H1 (cell line): ENCODE data around the gene PLAC1. TPM values are rescaled to one million over a fixed set of nuclear protein-coding genes. Genes with fewer than 3 reads are reported as not detected.
A peak's percentile ranks its signal among the peaks of the same experiment; 100 is the strongest.

Experiments
- CTCF ChIA-PET: fragments of 300-600 bp; sonication (Branson Sonifier 250); formaldehyde crosslinking; loops from one replicate; lab custom pipeline; 2021; ENCODE audit not compliant: partially characterized antibody; lab: Charles Lee
- POLR2A ChIA-PET: fragments of 300-600 bp; sonication (Branson Sonifier 250); formaldehyde crosslinking; loops from one replicate; lab custom pipeline; 2021; ENCODE audit warnings: inconsistent platforms; ENCODE audit not compliant: partially characterized antibody; lab: Charles Lee
- DNase-seq, 2 experiments: peaks; one replicate each; pipeline versions ENCODE4 v3.0.0 to v3.0.0-alpha.2; 2010 to 2022; ENCODE audit warnings: low spot score in 2 of 2, low read depth in 1 of 2, mixed read lengths in 1 of 2
- FAIRE-seq: peaks from 2 replicates; lab custom pipeline; 2011; peaks lifted over from hg19 to GRCh38; lab: Jason Lieb, UNC
- H2AFZ ChIP-seq: 2 replicates; pipeline ENCODE4 v1.8.1; 2012; ENCODE audit warnings: low read length, inconsistent platforms
- H2AK5ac ChIP-seq: 2 replicates; pipeline ENCODE4 v1.6.1; 2013; ENCODE audit warnings: low read depth, low read length
- H2BK120ac ChIP-seq: replicated peaks from 2 replicates; pipeline ENCODE3; 2013; ENCODE audit warnings: low read depth, low read length, inconsistent platforms
- H2BK12ac ChIP-seq: 2 replicates; pipeline ENCODE4 v1.6.1; 2013; ENCODE audit warnings: low read depth, low read length
- H2BK15ac ChIP-seq: 2 replicates; pipeline ENCODE4 v1.6.1; 2013; ENCODE audit warnings: low read length
- H2BK20ac ChIP-seq: 2 replicates; pipeline ENCODE4 v1.6.1; 2013; ENCODE audit warnings: low read length
- H2BK5ac ChIP-seq: 2 replicates; pipeline ENCODE4 v1.6.1; 2013; ENCODE audit warnings: low read depth, low read length
- H3K14ac ChIP-seq: 2 replicates; pipeline ENCODE4 v1.6.1; 2013; ENCODE audit warnings: inconsistent platforms; ENCODE audit not compliant: insufficient read length
- H3K18ac ChIP-seq: 2 replicates; pipeline ENCODE4 v1.6.1; 2013; ENCODE audit warnings: low read length; ENCODE audit errors: extremely low read depth
- H3K23ac ChIP-seq: 2 replicates; pipeline ENCODE4 v1.6.1; 2013; ENCODE audit warnings: inconsistent platforms; ENCODE audit not compliant: insufficient read length
- H3K23me2 ChIP-seq: 2 replicates; pipeline ENCODE4 v1.6.1; 2013; ENCODE audit warnings: low read depth, low read length
- H3K27ac ChIP-seq: 2 replicates; pipeline ENCODE4 v1.6.1; 2011; ENCODE audit warnings: low read depth, low read length, inconsistent platforms
- H3K27me3 ChIP-seq, 4 experiments: replicated peaks in 1 of 4; 1 replicate in 1 of 4; 2 replicates in 3 of 4; pipeline versions ENCODE4 v1.6.1 to v1.8.1; 2011 to 2013; ENCODE audit warnings: low read length in 3 of 4, mild to moderate bottlenecking in 3 of 4, inconsistent platforms in 2 of 4, mixed read lengths in 2 of 4, moderate library complexity in 1 of 4; ENCODE audit not compliant: control insufficient read depth in 3 of 4, insufficient read depth in 3 of 4; ENCODE audit errors: extremely low read depth in 1 of 4
- H3K36me3 ChIP-seq, 4 experiments: 2 replicates each; pipeline versions ENCODE4 v1.6.1 to v1.8.1; 2011 to 2013; ENCODE audit warnings: mild to moderate bottlenecking in 4 of 4, low read length in 3 of 4, moderate library complexity in 2 of 4, control low read depth in 1 of 4, inconsistent platforms in 1 of 4; ENCODE audit not compliant: insufficient read depth in 4 of 4, control insufficient read depth in 2 of 4
- H3K4ac ChIP-seq: replicated peaks from 2 replicates; pipeline ENCODE3; 2013; ENCODE audit warnings: low read length, low read depth, mixed read lengths, inconsistent platforms; ENCODE audit not compliant: insufficient read length
- H3K4me1 ChIP-seq, 4 experiments: replicated peaks in 1 of 4; 1 replicate in 1 of 4; 2 replicates in 3 of 4; pipeline versions ENCODE4 v1.6.1 to v1.8.1; 2011 to 2013; ENCODE audit warnings: low read length in 3 of 4, inconsistent platforms in 2 of 4, mixed read lengths in 1 of 4; ENCODE audit not compliant: insufficient read depth in 4 of 4, control insufficient read depth in 3 of 4
- H3K4me2 ChIP-seq, 2 experiments: 2 replicates each; pipeline versions ENCODE4 v1.6.1 to v1.8.1; 2011 to 2013; ENCODE audit warnings: low read depth in 2 of 2, low read length in 2 of 2, control low read depth in 1 of 2, inconsistent platforms in 1 of 2, mild to moderate bottlenecking in 1 of 2; ENCODE audit not compliant: insufficient read depth in 1 of 2
- H3K4me3 ChIP-seq, 4 experiments: fragments of 200-600, 300-600 bp in 1 of 4; sonication (generic), shearing (Covaris generic), sonication (Bioruptor Twin) in 1 of 4; 2 replicates each; pipeline versions ENCODE4 v1.5.1 to v1.8.1; 2011 to 2016; ENCODE audit warnings: low read length in 4 of 4, low read depth in 3 of 4, control low read depth in 2 of 4, inconsistent platforms in 2 of 4, mild to moderate bottlenecking in 2 of 4, mixed read lengths in 1 of 4, moderate library complexity in 1 of 4; ENCODE audit not compliant: insufficient read depth in 2 of 4; ENCODE audit errors: extremely low read depth in 1 of 4
- H3K56ac ChIP-seq: replicated peaks from 2 replicates; pipeline ENCODE3; 2013; ENCODE audit warnings: low read depth, mild to moderate bottlenecking, mixed read lengths, low read length, inconsistent platforms; ENCODE audit not compliant: insufficient read length
- H3K79me1 ChIP-seq: 2 replicates; pipeline ENCODE4 v1.6.1; 2013; ENCODE audit warnings: low read depth, low read length, control low read depth
- H3K79me2 ChIP-seq, 2 experiments: 2 replicates each; pipeline versions ENCODE4 v1.6.1 to v1.8.1; 2012 to 2013; ENCODE audit warnings: low read length in 2 of 2, mild to moderate bottlenecking in 2 of 2, inconsistent platforms in 1 of 2; ENCODE audit not compliant: insufficient read depth in 2 of 2, control insufficient read depth in 1 of 2
- H3K9ac ChIP-seq, 4 experiments: replicated peaks in 1 of 4; 1 replicate in 1 of 4; 2 replicates in 3 of 4; pipeline versions ENCODE4 v1.6.1 to v1.8.1; 2011 to 2013; ENCODE audit warnings: low read depth in 3 of 4, low read length in 3 of 4, control low read depth in 2 of 4, mild to moderate bottlenecking in 2 of 4, moderate library complexity in 2 of 4, inconsistent platforms in 1 of 4; ENCODE audit errors: extremely low read depth in 1 of 4
- H3K9me3 ChIP-seq, 2 experiments: 2 replicates each; pipeline versions ENCODE4 v1.6.1 to v1.8.1; 2012 to 2013; ENCODE audit warnings: mild to moderate bottlenecking in 2 of 2, moderate library complexity in 2 of 2, control low read depth in 1 of 2, inconsistent platforms in 1 of 2, low read depth in 1 of 2, low read length in 1 of 2, mixed read lengths in 1 of 2; ENCODE audit not compliant: insufficient read depth in 2 of 2
- H4K20me1 ChIP-seq, 2 experiments: replicated peaks in 1 of 2; 2 replicates each; pipeline versions ENCODE3 to v1.8.1; 2011 to 2013; ENCODE audit warnings: inconsistent platforms in 2 of 2, low read length in 2 of 2, mild to moderate bottlenecking in 1 of 2; ENCODE audit not compliant: insufficient read depth in 2 of 2, control insufficient read depth in 1 of 2
- H4K5ac ChIP-seq: 2 replicates; pipeline ENCODE4 v1.6.1; 2013; ENCODE audit warnings: low read length, low read depth, mixed read lengths, inconsistent platforms; ENCODE audit not compliant: insufficient read length
- H4K8ac ChIP-seq: 2 replicates; pipeline ENCODE4 v1.8.0; 2013; ENCODE audit warnings: mild to moderate bottlenecking, moderate library complexity, low read length, inconsistent platforms; ENCODE audit not compliant: insufficient read depth; ENCODE audit errors: extremely low read depth
- H4K91ac ChIP-seq: replicated peaks from 2 replicates; pipeline ENCODE3; 2013; ENCODE audit warnings: low read length, mixed read lengths, inconsistent platforms; ENCODE audit not compliant: insufficient read length
- ASH2L ChIP-seq: fragments of 200-600, 300-600 bp; sonication (generic); IDR thresholded peaks from one replicate; pipeline ENCODE4 v1.7.1; 2017; ENCODE audit warnings: low read length
- CBX5 ChIP-seq: fragments of 300-800, 300-1000 bp; sonication (generic); IDR thresholded peaks from 2 replicates; pipeline ENCODE4 v1.7.1; 2016; ENCODE audit warnings: antibody characterized with exemption, low read length, low read depth
- E2F6 ChIP-seq: IDR thresholded peaks from 2 replicates; pipeline ENCODE4 v1.6.1; 2012; ENCODE audit warnings: inconsistent platforms
- EGR1 ChIP-seq: IDR thresholded peaks from 2 replicates; pipeline ENCODE4 v1.6.1; 2011; ENCODE audit warnings: low read depth, low read length, borderline replicate concordance
- MAX ChIP-seq: IDR thresholded peaks from 2 replicates; pipeline ENCODE4 v1.6.1; 2012; ENCODE audit warnings: inconsistent platforms
- PHF8 ChIP-seq: fragments of 200-600 bp; sonication (generic); conservative IDR thresholded peaks from 2 replicates; pipeline ENCODE4 v1.7.1; 2012; ENCODE audit warnings: low read depth, mild to moderate bottlenecking, inconsistent platforms, low read length, moderate library complexity
- RNF2 ChIP-seq: fragments of 200-900, 300-1000 bp; sonication (generic); IDR thresholded peaks from 2 replicates; pipeline ENCODE4 v1.7.1; 2016; ENCODE audit warnings: borderline replicate concordance, low read depth, mild to moderate bottlenecking, antibody characterized with exemption, low read length; ENCODE audit not compliant: poor library complexity, severe bottlenecking; ENCODE audit errors: missing control alignments
- SIX5 ChIP-seq: IDR thresholded peaks from 2 replicates; pipeline ENCODE4 v1.6.1; 2011; ENCODE audit warnings: mild to moderate bottlenecking, low read depth, low read length
- SP4 ChIP-seq: IDR thresholded peaks from 2 replicates; pipeline ENCODE4 v1.6.1; 2012; ENCODE audit warnings: low read length, inconsistent platforms
- TAF1 ChIP-seq: IDR thresholded peaks from 2 replicates; pipeline ENCODE4 v1.6.1; 2011; ENCODE audit warnings: mild to moderate bottlenecking, low read depth, low read length
- WGBS, 2 experiments: shearing (Covaris generic) in 1 of 2; methylation state at CpG; one replicate each; pipeline versions ENCODE4 v1.1.6 to v1.1.7; 2013 to 2015; ENCODE audit warnings: low lambda C conversion rate in 2 of 2, mixed read lengths in 2 of 2, inconsistent platforms in 1 of 2, low coverage in 1 of 2, missing lambda C conversion rate in 1 of 2; ENCODE audit not compliant: insufficient replicate concordance in 2 of 2, insufficient coverage in 1 of 2, insufficient read length in 1 of 2; ENCODE audit errors: extremely low coverage in 1 of 2, missing lambda C conversion rate in 1 of 2; 5-methylcytosine and 5-hydroxymethylcytosine counted together
- polyA plus RNA-seq, 7 experiments: library from polyadenylated mRNA; depleted of rRNA in 3 of 7; stranded (reverse) in 5 of 7; unstranded in 2 of 7; fragments of >200 nt in 5 of 7; fragments of 200-250 nt in 2 of 7; gene quantifications; 1 replicate in 5 of 7; 2 replicates in 1 of 7; 4 replicates in 1 of 7; pipeline versions ENCODE4 v1.2.1 to v1.2.3, GENCODE V29; 2011 to 2013; ENCODE audit warnings: missing spikeins in 2 of 7, mixed read lengths in 2 of 7
- total RNA-seq: library from RNA; stranded (reverse); fragmentation: NEBNext Ultra II Directional; extraction: Animal tissue kit (Norgen Biotek cat#: 25700); gene quantifications from 2 replicates; pipeline ENCODE4 v1.2.1, GENCODE V29; 2021

The PLAC1 gene
- total and polyA plus RNA-seq, 2 of the 8 experiments (the other 6 are each of a cell fraction or from before 2014, with no cell fraction given): 1.8 TPM; not detected in 1

- Histone ChIP-seq H2BK15ac (no peak overlapping the region), H3K27me3 (peaks cover 11 to 32% (median 24%) of the 10 kb centered on the region in 4 experiments; a peak in 6 of 7 replicates), H4K8ac (peak overlapping the region; percentile 95), H3K9ac (peak overlapping the region in 2 of 4 experiments; percentile 44 to 72; a peak in 3 of 7 replicates), H3K23ac (no peak overlapping the region), H2BK120ac (no peak overlapping the region), H4K20me1 (no peaks in the 10 kb centered on the region), H3K36me3 (no peaks in the 10 kb centered on the region), H2BK5ac (no peak overlapping the region), H2AFZ (no peak overlapping the region), H3K79me1 (no peaks in the 10 kb centered on the region), H3K79me2 (no peaks in the 10 kb centered on the region), H3K4ac (no peak overlapping the region), H2BK12ac (no peak overlapping the region), H2BK20ac (no peak overlapping the region), H3K4me1 (peaks cover 2 to 19% (median 9%) of the 10 kb centered on the region in 4 experiments; a peak in 5 of 7 replicates), H3K9me3 (no peaks in the 10 kb centered on the region), H4K91ac (no peak overlapping the region), H2AK5ac (no peak overlapping the region), H3K56ac (no peak overlapping the region), H3K18ac (peak overlapping the region; percentile 32), H3K4me2 (peak overlapping the region; percentile 71 to 87), H3K27ac (no peak overlapping the region), H3K23me2 (peaks cover 7% of the 10 kb centered on the region; the same call in 1 of the 2 replicates), H3K4me3 (peak overlapping the region; percentile 26 to 70 (median 47)), H4K5ac (no peak overlapping the region), H3K14ac (no peak overlapping the region)
- DNase-seq (peak in 1 of 2 experiments; percentile 54), FAIRE-seq (no peak)
- CTCF ChIA-PET: interaction anchor here (0.9 to 2.3 kb wide), 3 partner anchors 24 to 221 kb away, joined by 3 to 10 read pairs (median 4); no protein-coding TSS in a partner anchor
- 9% methylated on average over 13 of the region's 52 CpGs; no CpG with 5 or more reads in 1 of the 2 experiments for WGBS, 2 experiments
- POLR2A ChIA-PET: interaction anchor here (0.7 to 1.2 kb wide), 2 partner anchors 9 to 59 kb away, joined by 3 to 4 read pairs; no protein-coding TSS in a partner anchor
- TF ChIP-seq MAX (peak; percentile 67; the same call in 1 of the 2 replicates), SIX5 (no peak), SP4 (no peak), PHF8 (no peak), E2F6 (peak; percentile 59; the same call in 1 of the 2 replicates), ASH2L (peak; percentile 28), TAF1 (0 out of 2 replicates have a peak, but pooled peaks have one; percentile 30), RNF2 (no peak), CBX5 (no peak), EGR1 (peak; percentile 52; the same call in 1 of the 2 replicates)
Observed at GRCh38 chrX:134544513-134545151, 113.6 kb downstream of the PLAC1 start.
